Inflammatory macrophage (primary cell): ENCODE measurements around the gene STIM2.

ENCODE experiments used
- DNase-seq, 2 donors: peaks; one replicate each; pipeline ENCODE4 v3.0.0-alpha.2; 2020 to 2022

STIM2 gene

DNA sequence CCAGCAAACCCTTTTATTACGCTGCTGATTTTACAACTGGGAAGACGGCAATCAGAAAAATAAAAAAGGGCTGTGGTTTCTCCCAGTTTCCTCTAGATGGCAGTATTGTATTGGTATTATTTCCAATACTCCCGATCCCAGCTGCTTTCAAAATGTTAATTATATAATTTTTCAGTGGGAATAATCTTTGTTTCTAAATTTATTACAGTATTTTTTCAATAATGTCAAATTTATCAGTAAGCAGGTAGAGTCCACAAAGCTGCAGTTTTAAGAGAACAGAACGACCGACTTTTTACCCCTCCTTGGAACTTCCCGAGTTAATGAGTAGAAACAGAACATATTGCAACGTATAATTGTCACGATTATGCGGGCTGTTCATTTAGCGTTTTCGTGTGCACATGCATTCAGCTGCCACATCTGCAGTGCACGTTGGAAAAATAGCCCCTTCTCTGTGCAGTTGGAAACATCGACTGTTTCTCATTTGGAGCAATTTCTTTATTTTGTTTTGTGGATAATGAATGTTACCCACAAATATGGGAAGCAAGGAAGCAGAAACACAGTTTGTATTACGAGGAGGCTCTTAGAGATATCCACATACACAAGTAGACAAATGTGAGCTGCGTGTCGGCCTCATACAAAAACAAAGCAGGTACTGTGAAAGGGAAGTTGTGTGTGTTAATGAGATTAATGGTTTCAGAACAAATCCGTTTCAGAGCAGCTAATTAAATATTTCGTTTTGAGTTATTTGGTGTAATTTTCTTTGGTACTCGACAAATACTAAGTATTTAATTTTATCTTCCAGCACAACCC is 188.0 kb downstream of the STIM2 start:
- peak; percentile 37 to 57 for DNase-seq

DNA sequence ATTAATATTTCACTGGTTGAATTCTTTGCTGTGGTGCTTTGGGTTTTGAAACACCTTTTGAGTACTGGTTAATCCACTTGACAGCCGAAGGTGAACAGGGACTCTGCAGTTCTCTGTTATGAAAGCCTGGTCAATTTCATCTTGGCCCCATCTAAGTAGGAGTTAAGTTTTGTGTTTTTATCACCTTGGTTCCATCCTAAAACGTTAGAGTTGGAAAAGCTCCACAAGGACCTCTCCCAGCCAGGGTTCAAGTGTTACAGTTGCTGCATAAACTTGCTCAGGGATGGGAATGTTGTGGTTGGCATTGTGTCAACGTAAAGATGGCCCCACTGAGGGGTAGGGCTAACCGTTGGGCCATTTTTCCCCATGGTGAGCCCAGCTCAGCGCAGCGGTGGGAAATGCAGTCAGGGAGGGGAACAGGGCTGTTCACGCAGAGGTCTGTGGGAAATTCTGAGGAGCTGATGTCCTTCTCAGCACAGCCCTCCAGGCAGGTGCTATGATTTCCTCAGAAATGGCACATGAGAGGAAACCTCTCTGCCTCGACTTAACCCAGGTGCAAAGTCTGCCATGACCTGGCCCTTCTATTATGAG is 188.7 kb downstream of the STIM2 start:
- DNase-seq = no peak

DNA sequence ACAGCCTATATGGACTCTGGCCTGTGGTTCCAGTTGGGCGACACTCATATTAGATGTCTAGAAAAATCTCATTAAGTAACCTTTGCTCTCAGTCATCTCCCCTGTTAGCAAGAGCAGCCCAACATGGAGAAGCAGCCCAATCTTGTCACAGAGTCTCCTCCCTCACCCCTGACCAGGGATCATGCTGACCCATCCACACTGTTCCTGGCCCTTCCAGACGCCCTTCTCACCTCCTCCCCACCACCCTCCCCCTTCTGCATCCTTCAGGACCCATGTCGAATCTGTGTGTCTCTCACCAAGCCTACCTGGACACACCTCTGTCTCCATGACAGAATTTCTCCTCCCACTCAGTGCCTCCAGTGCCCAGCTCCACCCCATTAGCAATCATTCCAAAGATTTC is 190.1 kb downstream of the STIM2 start:
- no peak for DNase-seq

DNA sequence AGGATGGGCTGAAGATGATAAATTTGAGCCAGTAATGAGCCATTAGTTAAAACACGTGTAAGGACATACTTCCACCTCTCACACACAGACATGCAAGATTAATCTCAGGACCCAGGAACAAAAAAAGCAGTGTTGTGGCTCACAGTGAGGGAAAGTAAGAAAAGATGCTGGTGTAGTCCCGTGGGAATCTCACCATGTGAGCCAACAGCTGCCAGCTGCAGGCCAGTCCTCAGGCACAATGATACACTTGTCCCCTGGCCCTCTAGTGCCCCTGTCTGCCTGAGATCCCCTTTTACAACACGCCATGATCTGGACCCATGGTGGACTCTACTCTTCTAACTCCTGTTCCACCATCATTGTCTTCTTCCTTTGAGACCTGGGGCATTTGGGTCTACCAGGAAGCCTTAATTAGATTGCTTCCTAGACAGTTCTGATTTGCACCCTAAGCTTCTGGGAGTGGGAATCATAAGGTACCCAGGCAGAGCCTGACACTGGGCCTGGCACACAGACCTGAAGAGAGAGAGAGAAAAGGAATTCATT is 194.7 kb downstream of the STIM2 start:
- no peak for DNase-seq

DNA sequence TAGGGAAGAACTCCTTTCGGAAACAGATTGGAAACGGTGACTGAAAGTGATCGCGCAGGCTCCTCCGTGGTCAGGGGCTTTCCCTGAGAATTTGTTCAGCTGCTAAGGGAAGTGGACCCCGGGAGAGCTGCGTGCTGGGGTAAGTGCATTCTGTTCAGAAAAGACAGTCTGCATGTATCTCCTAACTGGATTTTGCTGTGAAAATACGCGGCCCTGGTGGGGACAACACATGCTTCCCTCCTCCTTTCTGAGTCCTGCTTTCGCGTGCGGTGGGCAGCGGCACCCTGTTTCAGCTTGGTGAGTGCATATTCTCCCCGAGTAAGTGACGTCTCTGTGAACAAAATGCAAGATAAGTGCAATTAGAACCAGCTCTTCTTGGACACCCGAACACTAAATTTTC is 195.6 kb downstream of the STIM2 start:
- no peak for DNase-seq

DNA sequence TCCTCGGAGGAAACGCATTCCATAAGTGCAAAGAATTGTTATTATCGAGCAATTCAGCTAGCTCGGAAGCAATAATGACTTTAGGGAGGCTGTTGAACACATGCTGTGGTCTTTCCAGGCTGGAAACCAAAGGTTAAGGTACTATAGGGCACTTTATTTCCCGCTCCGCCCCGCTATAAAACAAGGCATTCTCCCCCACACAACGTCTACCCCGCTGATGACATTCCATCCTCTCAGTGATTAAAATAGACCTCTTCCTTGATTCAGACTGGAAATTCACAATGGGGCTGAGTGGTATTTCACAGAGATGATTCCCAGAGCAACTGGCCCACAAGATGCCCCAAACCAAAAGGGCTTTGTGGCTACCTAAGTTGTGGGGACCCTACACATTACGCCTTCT is 196.4 kb downstream of the STIM2 start:
- DNase-seq = no peak

DNA sequence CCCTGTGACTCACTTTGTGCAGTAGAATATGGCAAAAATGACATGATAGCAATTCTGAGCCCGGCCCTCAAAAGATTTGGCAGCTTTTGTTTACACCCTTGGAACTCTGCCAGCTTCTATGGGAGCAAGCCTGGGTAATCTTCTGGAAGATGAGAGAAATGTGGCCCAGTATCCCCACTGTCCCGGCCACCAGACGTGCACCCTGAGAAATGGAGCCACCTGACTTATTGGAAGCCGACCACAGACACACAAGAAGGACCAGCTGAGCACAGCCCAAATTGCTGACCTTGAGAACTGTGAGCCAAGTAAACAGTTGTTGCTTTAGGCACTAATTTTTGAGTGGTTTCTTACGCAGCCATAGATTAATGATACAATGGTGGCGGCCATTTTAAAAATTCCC is 197.0 kb downstream of the STIM2 start:
- no peak for DNase-seq

DNA sequence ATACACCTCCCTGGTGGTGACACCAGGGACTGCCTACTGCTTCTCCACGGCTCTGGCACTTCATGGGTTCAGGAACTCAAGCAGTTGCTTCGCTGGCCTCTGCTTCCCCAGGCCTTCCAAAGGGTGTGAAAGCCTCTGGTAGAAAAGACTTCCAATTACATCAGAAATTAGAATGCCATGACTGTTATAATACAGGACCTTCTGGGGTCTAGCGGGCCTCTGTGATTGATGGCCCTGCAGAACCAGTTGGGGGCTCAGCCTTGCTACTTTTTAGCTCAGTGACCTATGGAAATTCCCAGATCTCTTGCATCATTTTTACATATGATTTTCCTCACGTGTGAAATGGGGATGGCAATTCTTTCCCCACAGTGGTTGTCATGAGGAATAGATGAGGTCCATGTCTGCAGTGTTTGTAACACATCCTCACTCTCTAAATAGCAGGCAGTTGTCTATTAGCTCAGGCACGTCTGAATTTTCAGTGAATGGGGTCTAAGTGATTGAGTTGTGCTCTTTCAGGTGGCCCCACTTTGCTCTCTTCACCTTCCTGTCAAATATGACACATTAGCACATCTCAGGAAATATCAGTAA is 198.3 kb downstream of the STIM2 start:
- DNase-seq = no peak

DNA sequence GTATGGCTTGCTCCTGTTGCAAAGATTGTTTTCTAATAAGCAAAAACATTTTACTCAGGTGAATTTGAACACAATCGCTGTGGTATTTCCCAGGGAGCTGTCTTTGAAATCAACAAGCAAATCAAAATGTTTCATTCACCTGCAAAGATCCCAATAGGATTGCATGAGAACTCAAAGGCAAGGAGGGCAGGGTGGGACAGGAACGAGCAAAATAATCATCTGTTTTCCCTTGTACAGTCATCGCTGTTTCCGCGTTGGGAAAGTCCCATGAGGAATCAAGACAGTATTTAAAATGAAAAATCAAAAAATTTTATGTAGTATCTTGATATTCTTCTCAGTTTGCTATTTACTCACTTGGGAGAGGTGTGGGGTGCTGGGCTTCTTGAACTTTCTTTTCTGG is 198.8 kb downstream of the STIM2 start:
- DNase-seq = no peak

DNA sequence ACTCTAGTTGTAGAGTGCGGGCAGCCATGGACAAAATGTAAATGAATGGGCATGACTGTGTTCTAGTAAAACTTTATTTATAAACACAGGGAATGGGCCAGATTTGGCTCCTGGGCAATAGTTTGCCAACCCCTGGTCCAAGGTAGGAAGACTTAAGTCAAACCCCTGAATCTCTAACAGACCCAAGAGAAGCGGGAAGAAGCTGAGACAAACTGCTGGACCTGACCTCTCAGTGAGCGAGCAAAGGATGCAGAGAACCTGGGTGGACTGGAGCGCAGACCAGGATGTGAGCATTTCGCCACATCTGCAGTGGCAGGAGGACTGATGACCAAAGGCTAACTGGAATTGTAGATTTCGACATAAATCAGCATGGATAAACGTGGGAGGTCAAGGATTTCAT is 201.6 kb downstream of the STIM2 start:
- DNase-seq = no peak

DNA sequence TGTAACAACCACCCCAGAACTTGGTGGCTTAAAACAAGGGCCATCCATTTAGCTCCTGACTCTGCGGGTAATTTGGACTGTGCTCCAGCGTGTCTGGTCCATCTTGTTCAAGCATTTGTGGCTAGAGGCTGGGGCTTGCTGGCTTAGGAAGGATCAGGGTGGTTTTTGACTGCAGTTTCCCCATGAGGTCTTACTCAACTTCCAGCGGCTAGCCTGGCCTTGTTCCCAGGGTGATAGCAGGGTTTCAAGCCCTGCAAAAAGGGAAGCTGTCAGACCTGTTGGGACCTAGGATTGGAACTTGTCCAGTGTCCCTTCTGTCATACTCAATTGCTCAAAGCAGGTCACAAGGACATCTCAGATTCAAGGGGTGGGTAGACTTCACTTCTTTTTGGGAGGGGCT is 205.9 kb downstream of the STIM2 start:
- DNase-seq = peak; percentile 95

DNA sequence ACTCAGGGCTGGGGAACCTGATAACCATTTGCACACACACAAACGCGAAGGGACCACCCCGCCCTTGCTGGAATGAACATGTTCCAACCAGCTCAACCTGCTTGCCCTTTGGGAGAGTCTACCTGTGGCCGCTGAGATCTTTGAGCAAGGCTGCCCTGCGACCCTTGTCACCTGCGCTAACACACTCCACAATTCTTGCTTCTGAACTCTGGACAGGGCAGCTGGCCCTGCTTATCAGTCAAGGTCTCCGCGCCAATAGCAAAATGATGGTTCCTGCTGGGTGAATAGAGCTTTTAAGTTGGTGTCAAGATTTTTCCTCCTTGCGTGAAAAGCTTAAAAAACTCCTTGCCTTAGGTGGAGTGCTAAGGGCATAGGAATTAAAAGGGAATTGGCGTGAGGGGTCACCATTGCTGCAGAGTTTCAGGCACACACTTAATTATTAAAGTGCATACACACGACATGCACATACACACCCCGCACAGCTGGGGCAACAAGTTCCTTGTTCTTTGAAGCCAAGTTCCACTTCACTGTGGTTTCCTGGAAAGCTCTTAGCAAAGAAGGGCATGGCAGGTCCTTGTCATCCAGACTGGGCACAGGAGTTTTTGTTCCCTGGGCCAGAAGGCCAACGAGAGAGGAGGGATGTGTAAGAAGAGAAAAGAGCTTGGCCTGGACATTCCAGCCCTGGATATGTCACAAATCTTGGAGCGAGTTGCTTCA is 207.7 kb downstream of the STIM2 start:
- DNase-seq = peak; percentile 87
